Adrenal gland (tissue), 12 donors: ENCODE results near the gene GATC. TPM values are rescaled to one million over a fixed set of nuclear protein-coding genes. Genes with fewer than 3 reads are reported as not detected.
A peak's percentile ranks its signal among the peaks of the same experiment; 100 is the strongest.

Source experiments
- DNase-seq, 7 donors: peaks; one replicate each; pipeline ENCODE4 v3.0.0-alpha.2; 2019 to 2020
- H3K27ac ChIP-seq, 5 donors: fragments of 200-600 bp; sonication (generic) in 4 of 5; 1 replicate in 3 of 5; 2 replicates in 2 of 5; pipeline versions ENCODE4 v1.5.1 to v1.8.0; 2016 to 2020; ENCODE audit warnings: mild to moderate bottlenecking in 1 of 5
- H3K27me3 ChIP-seq: fragments of 200-600 bp; 2 replicates; pipeline ENCODE4 v1.8.0; 2021
- H3K36me3 ChIP-seq, 2 donors: fragments of 200-600 bp; replicated peaks in 1 of 2; 1 replicate in 1 of 2; 2 replicates in 1 of 2; pipeline versions ENCODE4 v1.5.1 to v1.8.0; 2018 to 2022
- H3K4me1 ChIP-seq, 2 donors: fragments of 200-600 bp; replicated peaks in 1 of 2; 1 replicate in 1 of 2; 2 replicates in 1 of 2; pipeline versions ENCODE4 v1.5.1 to v1.8.0; 2018 to 2021
- H3K4me3 ChIP-seq, 4 donors: fragments of 200-600 bp; sonication (generic) in 3 of 4; one replicate each; pipeline ENCODE4 v1.5.1; 2016 to 2018
- H3K9me3 ChIP-seq, 3 donors: fragments of 200-600 bp; sonication (generic) in 1 of 3; replicated peaks in 1 of 3; 1 replicate in 2 of 3; 2 replicates in 1 of 3; pipeline versions ENCODE4 v1.5.1 to v1.8.0; 2016 to 2021
- CTCF ChIP-seq, 6 experiments: fragments of 450-650 bp in 4 of 6; fragments of 200-600 bp in 2 of 6; sonication (generic) in 1 of 6; IDR thresholded peaks; 1 replicate in 5 of 6; 2 replicates in 1 of 6; pipeline versions ENCODE4 v1.5.1 to v1.8.0; 2016 to 2021; ENCODE audit warnings: antibody characterized with exemption in 6 of 6, mild to moderate bottlenecking in 2 of 6, moderate library complexity in 1 of 6
- POLR2A ChIP-seq, 2 donors: fragments of 450-650 bp; IDR thresholded peaks; one replicate each; pipeline ENCODE4 v1.6.1; 2017; ENCODE audit warnings: antibody characterized with exemption in 2 of 2, mild to moderate bottlenecking in 2 of 2, moderate library complexity in 1 of 2
- WGBS, 4 donors: extraction: QIAGEN DNeasy Blood & Tissue Kit in 2 of 4; methylation state at CpG; one replicate each; pipeline versions ENCODE4 v1.1.5 to v1.1.7; 2013 to 2017; 5-methylcytosine and 5-hydroxymethylcytosine counted together
- intact Hi-C, 2 donors: fragments of 100-400 bp; cut with DNase I; formaldehyde crosslinking; loops; one replicate each; pipeline versions ENCODE4 v1.14.1 to v1.15.0; 2022 to 2023
- polyA plus RNA-seq, 3 donors: library from polyadenylated mRNA; stranded (reverse); fragments of 200-250 nt in 2 of 3; fragments of 350-450 nt in 1 of 3; fragmentation: Illumina TruSeq in 1 of 3; extraction: RNeasy Lipid Tissue Mini Kit (QIAGEN cat#74804) in 1 of 3; gene quantifications; one replicate each; pipeline ENCODE4 v1.2.3, GENCODE V29; 2013 to 2014
- total RNA-seq, 9 donors: library from RNA; depleted of rRNA in 4 of 9; stranded (reverse); fragments of >200 nt in 4 of 9; fragments of 120-200 nt in 1 of 9; fragmentation: NEBNext Ultra II Directional in 1 of 9; extraction: Animal tissue kit (Norgen Biotek cat#: 25700) in 1 of 9; gene quantifications; one replicate each; pipeline versions ENCODE4 v1.1.0 to v1.2.4, GENCODE V29; 2013 to 2023
- donor health status: healthy with polysubstance abuse.
- donor health status: Bipolar disorder and iron deficiency.
- donor health status: DM: yes; HTN: yes; CAD: no.
- donor health status: DM: no; HTN: no; CAD: no.
- donor health status: DM: no; HTN: no; CAD: no.
- donor health status: DM: yes; HTN: yes; CAD: no.

GATC gene
- total and polyA plus RNA-seq, 12 donors: 9.0 to 43.6 (median 30.2) TPM

- DNase-seq: peak in 1 of 7 donors; percentile 29
- H3K9me3 ChIP-seq: no peaks in the 10 kb centered on the region
- H3K4me3 ChIP-seq: peak overlapping the region in 2 of 4 donors; percentile 86 to 91
- peak overlapping the region in 2 of 5 donors; percentile 87 to 90 for H3K27ac ChIP-seq
- TF ChIP-seq POLR2A (IDR thresholded peaks at IDR 0.05): no peak
- no peak for TF ChIP-seq CTCF (IDR thresholded peaks at IDR 0.05)
- peaks cover 0 to 15% of the 10 kb centered on the region in 2 donors for H3K36me3 ChIP-seq
- intact Hi-C loops: no loop called here
- 24 to 50% (median 35%) methylated on average over 9 to 17 of the region's 17 CpGs for whole genome bisulfite sequencing, 4 donors
- H3K27me3 ChIP-seq: no peaks in the 10 kb centered on the region
- H3K4me1 ChIP-seq: peaks cover 15 to 22% of the 10 kb centered on the region in 2 donors
These were observed 49.0 kb downstream of the GATC start for GRCh38 chr12:120495186-120495730.

DNA sequence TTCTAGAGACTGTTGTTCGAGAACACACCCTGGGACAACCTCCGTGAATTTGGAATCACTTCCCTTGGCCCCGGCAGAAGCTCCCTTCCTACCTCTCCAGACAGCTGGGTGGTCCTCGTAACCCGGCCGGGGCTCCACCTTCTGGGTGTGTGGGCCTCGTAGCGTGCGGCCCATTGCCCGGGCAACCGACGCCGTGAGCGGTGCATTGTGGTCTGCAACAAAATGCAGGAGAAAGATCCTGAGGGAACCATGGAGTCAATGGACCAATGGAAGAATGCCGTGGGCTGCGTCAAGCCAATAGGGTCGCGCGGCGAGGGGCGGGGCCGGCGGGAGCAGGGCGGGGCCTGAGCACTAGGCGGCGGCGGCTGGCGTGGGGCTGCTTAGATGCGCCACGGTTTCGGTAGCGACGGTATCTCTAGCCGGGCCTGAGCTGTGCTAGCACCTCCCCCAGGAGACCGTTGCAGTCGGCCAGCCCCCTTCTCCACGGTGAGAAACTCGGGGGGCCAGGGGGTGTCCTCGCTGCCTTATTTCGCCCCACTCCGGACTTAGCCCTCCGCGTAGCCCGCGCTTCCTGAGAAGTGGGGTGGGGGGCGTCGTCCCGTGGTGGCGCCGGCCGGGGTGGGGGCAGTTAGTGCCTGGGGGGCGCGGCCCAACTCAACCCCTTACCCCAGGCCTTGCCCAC is 49.6 kb downstream of the GATC start, which contains the start of gene DYNLL1:
Gene DYNLL1 (plus strand): TSS at position 383 of the 682 bp plus-strand sequence. CDS start 309 bp downstream, outside the sequence.
- WGBS, 4 donors: 0 to 4% (median 1%) methylated on average over 13 to 53 of the region's 53 CpGs
- TF ChIP-seq CTCF (IDR thresholded peaks at IDR 0.05): peak in 3 of 6 experiments; percentile 16 to 32 (median 29)
- peak; percentile 80 to 91 for TF ChIP-seq POLR2A (IDR thresholded peaks at IDR 0.05)
- intact Hi-C loops: no loop called here

GRCh38 chr12:120496413-120497340 is 50.4 kb downstream of the GATC start:
- Histone ChIP-seq H3K36me3 (peaks cover 0 to 15% of the 10 kb centered on the region in 2 donors), H3K27me3 (no peaks in the 10 kb centered on the region), H3K9me3 (no peaks in the 10 kb centered on the region), H3K4me1 (peaks cover 15 to 22% of the 10 kb centered on the region in 2 donors), H3K4me3 (peak overlapping the region; percentile 38 to 91 (median 77)), H3K27ac (peak overlapping the region in 4 of 5 donors; percentile 63 to 90 (median 82))
- DNase-seq: peak; percentile 59 to 83 (median 67)
- no peak for TF ChIP-seq CTCF (IDR thresholded peaks at IDR 0.05)
- TF ChIP-seq POLR2A (IDR thresholded peaks at IDR 0.05): no peak
- WGBS, 4 donors: 0 to 1% (median 0%) methylated on average over 35 to 47 of the region's 47 CpGs
- intact Hi-C loops: no loop called here

More for the DNA sequence above, 49.6 kb downstream of the GATC start, which contains the start of gene DYNLL1:
- peak; percentile 96 to 99 (median 97) for DNase-seq
- peak within 1 kb of the TSS in 4 of 5 donors; percentile 63 to 90 (median 82) for H3K27ac ChIP-seq
- peaks cover 15 to 22% of the 10 kb centered on the region in 2 donors for H3K4me1 ChIP-seq
- H3K27me3 ChIP-seq: no peaks in the 10 kb centered on the region
- H3K9me3 ChIP-seq: no peaks in the 10 kb centered on the region
- H3K36me3 ChIP-seq: peaks cover 0 to 15% of the 10 kb centered on the region in 2 donors
- peak within 1 kb of the TSS; percentile 38 to 91 (median 77) for H3K4me3 ChIP-seq
